Skeletal muscle tissue (tissue), 4 donors: ENCODE data around the gene GLT1D1. TPM values are rescaled to one million over a fixed set of nuclear protein-coding genes. Genes with fewer than 3 reads are reported as not detected.

Experiments used
- H3K27ac ChIP-seq: one replicate; pipeline ENCODE4 v1.7.0; 2013; ENCODE audit warnings: mild to moderate bottlenecking, low read depth, low read length, inconsistent platforms
- H3K27me3 ChIP-seq, 3 donors: one replicate each; pipeline ENCODE4 v1.7.0; 2013; ENCODE audit warnings: low read length in 3 of 3; ENCODE audit not compliant: control insufficient read depth in 3 of 3, insufficient read depth in 3 of 3
- H3K36me3 ChIP-seq, 3 donors: one replicate each; pipeline ENCODE4 v1.7.0; 2013; ENCODE audit warnings: low read length in 3 of 3; ENCODE audit not compliant: control insufficient read depth in 3 of 3, insufficient read depth in 3 of 3
- H3K4me1 ChIP-seq, 3 donors: one replicate each; pipeline ENCODE4 v1.7.0; 2013; ENCODE audit warnings: low read length in 3 of 3, mild to moderate bottlenecking in 3 of 3; ENCODE audit not compliant: control insufficient read depth in 3 of 3, insufficient read depth in 3 of 3
- H3K4me3 ChIP-seq, 3 donors: one replicate each; pipeline ENCODE4 v1.7.0; 2013; ENCODE audit warnings: low read length in 3 of 3
- H3K9ac ChIP-seq, 3 donors: one replicate each; pipeline ENCODE4 v1.7.0; 2013; ENCODE audit warnings: low read length in 3 of 3, mild to moderate bottlenecking in 3 of 3, moderate library complexity in 2 of 3, low read depth in 1 of 3
- H3K9me3 ChIP-seq, 3 donors: one replicate each; pipeline ENCODE4 v1.7.0; 2013; ENCODE audit warnings: low read length in 3 of 3; ENCODE audit not compliant: control insufficient read depth in 3 of 3
- total RNA-seq: library from RNA; depleted of rRNA; stranded (reverse); fragments of >200 nt; gene quantifications from one replicate; pipeline ENCODE4 v1.2.3, GENCODE V29; 2014
- donor health status: Osteomylitis.

Gene GLT1D1
- total RNA-seq, 1 donor from 2014 or later: 0.52 TPM

DNA sequence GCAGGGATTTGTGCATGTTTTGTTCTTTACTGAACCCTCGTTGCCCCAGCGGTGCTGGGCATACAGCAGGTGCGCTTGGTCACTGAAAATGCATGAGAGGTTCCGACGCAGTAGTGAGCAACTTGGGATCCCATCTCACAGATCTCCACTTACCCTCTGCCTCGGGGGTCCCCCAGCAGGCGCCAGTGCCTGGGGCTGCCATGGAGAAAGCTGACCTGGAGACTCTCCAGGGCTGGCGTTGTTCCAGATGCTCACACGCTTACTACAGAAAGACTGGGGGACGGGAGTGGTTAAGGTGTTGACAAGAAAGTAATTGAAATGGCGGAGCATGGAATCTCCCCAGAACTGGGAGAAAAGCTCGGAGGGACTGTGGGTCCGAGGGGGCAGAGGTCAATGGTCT lies 14.2 kb downstream of the GLT1D1 start:
- Histone ChIP-seq H3K27me3 (no peaks in the 10 kb centered on the region), H3K9ac (no peak overlapping the region), H3K4me3 (no peak overlapping the region), H3K4me1 (no peaks in the 10 kb centered on the region), H3K27ac (no peak overlapping the region), H3K9me3 (no peaks in the 10 kb centered on the region), H3K36me3 (no peaks in the 10 kb centered on the region)

- no peaks in the 10 kb centered on the region for H3K9me3 ChIP-seq
- H3K27me3 ChIP-seq: no peaks in the 10 kb centered on the region
Measured at GRCh38 chr12:128871516-128871892, 18.2 kb downstream of the GLT1D1 start.

DNA sequence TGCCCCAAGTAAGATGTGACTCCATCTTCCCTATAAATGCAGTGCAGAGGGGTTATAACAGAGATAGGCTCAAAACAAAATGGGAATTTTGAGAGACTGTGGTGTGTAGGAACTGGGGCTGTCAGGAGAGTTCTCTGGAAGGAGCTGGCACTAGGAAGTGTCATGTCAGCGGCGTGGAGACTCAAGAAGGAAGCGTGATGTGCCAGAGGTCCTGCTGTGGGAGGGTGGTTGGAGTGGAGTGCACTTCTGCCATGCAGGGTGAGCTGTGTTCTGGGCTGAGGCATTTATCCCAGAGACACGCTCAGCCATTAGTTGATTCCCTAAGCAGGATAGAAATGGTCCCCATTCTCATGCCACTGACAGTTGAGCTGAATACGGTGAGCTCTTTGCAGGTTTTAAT lies 19.0 kb downstream of the GLT1D1 start:
- H3K4me3 ChIP-seq: no peak overlapping the region
- no peak overlapping the region for H3K27ac ChIP-seq
- no peaks in the 10 kb centered on the region for H3K36me3 ChIP-seq
- peaks cover 0 to 3% (median 0%) of the 10 kb centered on the region in 3 donors for H3K9me3 ChIP-seq
- H3K9ac ChIP-seq: no peak overlapping the region
- H3K4me1 ChIP-seq: no peaks in the 10 kb centered on the region
- H3K27me3 ChIP-seq: no peaks in the 10 kb centered on the region

More at GRCh38 chr12:128871516-128871892, 18.2 kb downstream of the GLT1D1 start:
- H3K9ac ChIP-seq: no peak overlapping the region
- H3K36me3 ChIP-seq: no peaks in the 10 kb centered on the region
- no peaks in the 10 kb centered on the region for H3K4me1 ChIP-seq
- H3K27ac ChIP-seq: no peak overlapping the region
- H3K4me3 ChIP-seq: no peak overlapping the region

DNA sequence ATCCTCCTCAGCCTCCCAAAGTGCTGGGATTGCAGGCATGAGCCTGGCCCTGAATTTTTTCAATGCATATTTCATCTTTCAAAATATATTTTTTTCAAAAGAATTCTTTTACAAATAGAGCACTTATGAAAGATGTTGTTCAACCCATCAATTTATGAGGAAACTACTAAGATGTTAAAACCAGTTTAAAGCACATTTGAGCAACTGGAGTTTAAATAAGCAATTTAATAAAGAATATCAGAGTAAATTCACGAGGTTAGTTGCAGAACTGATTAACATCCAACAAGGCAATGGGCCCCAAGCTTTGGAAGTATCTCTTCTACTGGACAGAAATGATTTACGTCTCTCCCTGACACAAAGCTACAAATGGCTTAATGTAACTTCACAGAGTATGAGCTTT lies 23.3 kb downstream of the GLT1D1 start:
- Histone ChIP-seq H3K27me3 (no peaks in the 10 kb centered on the region), H3K4me1 (no peaks in the 10 kb centered on the region), H3K9me3 (peaks cover 3 to 4% (median 4%) of the 10 kb centered on the region in 3 donors), H3K9ac (no peak overlapping the region), H3K36me3 (no peaks in the 10 kb centered on the region), H3K27ac (no peak overlapping the region), H3K4me3 (no peak overlapping the region)

DNA sequence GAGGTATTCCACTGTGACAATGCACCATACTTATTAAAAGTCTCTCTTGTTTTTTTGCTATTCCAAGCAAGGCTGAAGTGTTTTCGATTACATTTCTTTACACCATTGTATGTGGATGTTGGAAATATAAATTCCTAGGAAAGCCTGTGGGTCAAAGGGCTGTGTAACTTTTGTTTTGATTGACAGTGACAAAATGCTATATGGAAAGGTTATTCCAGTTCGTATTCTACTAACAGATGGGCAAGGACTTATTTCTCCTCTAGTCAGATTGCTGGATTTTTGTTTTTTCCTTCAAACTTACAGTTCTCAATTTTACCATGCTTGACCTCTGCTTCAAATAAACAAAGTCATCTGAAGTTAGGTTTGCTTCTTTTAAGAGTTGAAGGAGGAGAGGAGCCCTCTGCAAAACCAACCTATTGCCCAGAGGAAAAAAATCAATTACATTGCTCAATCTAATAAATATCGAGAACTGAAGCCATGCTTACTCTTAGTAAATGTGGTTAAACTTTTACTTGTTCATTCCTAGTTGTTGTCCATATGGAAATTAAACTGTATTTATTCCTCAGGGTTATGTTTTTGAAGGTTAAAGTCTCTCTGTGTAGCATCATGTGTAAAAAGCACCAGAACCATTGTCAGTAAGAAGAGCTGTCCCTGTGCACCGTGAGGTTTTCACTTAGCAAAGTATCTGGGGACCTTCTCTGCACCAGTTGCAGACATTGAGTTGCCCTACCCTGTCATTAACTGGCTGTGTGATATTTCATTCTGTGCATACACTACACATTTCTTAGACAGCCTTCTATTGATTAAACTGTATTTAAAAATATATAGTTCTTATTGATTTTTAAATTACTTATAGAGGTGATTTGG lies 26.9 kb downstream of the GLT1D1 start:
- no peak overlapping the region for H3K27ac ChIP-seq
- H3K9me3 ChIP-seq: peaks cover 3 to 4% (median 4%) of the 10 kb centered on the region in 3 donors
- no peaks in the 10 kb centered on the region for H3K36me3 ChIP-seq
- no peaks in the 10 kb centered on the region for H3K27me3 ChIP-seq
- H3K4me1 ChIP-seq: no peaks in the 10 kb centered on the region
- no peak overlapping the region for H3K4me3 ChIP-seq
- no peak overlapping the region for H3K9ac ChIP-seq

- Histone ChIP-seq H3K9ac (no peak overlapping the region), H3K27me3 (no peaks in the 10 kb centered on the region), H3K4me1 (no peaks in the 10 kb centered on the region), H3K27ac (no peak overlapping the region), H3K36me3 (no peaks in the 10 kb centered on the region), H3K4me3 (no peak overlapping the region), H3K9me3 (no peaks in the 10 kb centered on the region)
Measured at GRCh38 chr12:128891856-128892255, 38.6 kb downstream of the GLT1D1 start.

DNA sequence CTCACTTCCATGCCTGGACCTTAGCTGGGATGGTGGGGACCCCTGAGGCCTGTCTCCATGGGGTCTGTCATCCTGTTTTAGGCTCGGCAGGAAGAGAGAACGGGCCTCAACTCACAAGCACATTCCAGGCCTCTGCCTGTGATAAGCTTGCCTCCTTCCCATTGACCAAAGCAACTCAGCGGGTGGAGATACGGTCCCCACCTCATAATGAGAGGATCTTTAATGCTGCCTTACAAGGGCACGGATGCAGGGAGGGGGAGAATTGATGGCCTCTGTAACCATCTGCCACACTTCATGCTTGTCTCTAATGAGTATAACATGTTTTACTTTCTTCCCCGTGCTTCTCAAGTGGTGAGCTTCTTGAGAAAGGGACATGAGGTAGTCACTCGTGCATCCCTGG lies 50.0 kb downstream of the GLT1D1 start:
- H3K36me3 ChIP-seq: no peaks in the 10 kb centered on the region
- no peaks in the 10 kb centered on the region for H3K27me3 ChIP-seq
- H3K4me1 ChIP-seq: no peaks in the 10 kb centered on the region
- no peaks in the 10 kb centered on the region for H3K9me3 ChIP-seq
- no peak overlapping the region for H3K4me3 ChIP-seq
- no peak overlapping the region for H3K27ac ChIP-seq
- no peak overlapping the region for H3K9ac ChIP-seq

- no peaks in the 10 kb centered on the region for H3K9me3 ChIP-seq
- H3K27ac ChIP-seq: no peak overlapping the region
- no peaks in the 10 kb centered on the region for H3K27me3 ChIP-seq
- no peaks in the 10 kb centered on the region for H3K36me3 ChIP-seq
- H3K4me1 ChIP-seq: no peaks in the 10 kb centered on the region
- no peak overlapping the region for H3K4me3 ChIP-seq
- no peak overlapping the region for H3K9ac ChIP-seq
Measured at GRCh38 chr12:128905003-128905544, 51.8 kb downstream of the GLT1D1 start.

DNA sequence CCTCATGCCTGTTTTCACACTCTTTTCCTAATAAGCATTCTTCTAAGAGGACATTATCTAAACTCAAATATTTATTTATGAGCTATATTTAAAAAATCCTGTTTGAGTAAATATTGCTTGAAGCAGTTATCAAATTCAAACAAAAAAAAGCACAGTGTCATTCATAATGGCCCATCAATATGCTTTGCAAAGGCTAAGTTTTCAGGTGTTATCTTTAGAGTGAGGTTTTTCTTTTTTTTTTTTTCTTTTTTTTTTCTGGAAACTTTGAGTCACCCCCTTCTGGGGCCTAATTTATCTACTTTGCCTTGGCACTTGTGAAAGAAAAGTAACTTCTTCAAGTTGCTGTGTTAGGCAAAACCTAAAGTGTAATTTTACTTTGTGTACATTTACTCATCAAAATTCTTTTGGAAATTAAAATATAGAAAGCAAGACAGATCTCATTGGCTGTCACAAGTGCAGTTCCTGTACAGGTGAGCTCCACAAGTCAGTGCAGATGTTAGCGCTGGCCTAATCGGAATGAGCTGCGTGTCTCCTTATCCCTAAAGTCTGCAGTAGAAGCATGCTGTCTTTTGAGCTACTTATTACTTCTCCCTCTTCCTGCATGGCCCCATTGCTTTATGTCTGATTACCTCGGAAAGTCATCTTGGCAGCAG lies 53.3 kb downstream of the GLT1D1 start:
- H3K9ac ChIP-seq: no peak overlapping the region
- H3K9me3 ChIP-seq: no peaks in the 10 kb centered on the region
- no peaks in the 10 kb centered on the region for H3K36me3 ChIP-seq
- no peak overlapping the region for H3K4me3 ChIP-seq
- no peaks in the 10 kb centered on the region for H3K27me3 ChIP-seq
- no peaks in the 10 kb centered on the region for H3K4me1 ChIP-seq
- no peak overlapping the region for H3K27ac ChIP-seq

DNA sequence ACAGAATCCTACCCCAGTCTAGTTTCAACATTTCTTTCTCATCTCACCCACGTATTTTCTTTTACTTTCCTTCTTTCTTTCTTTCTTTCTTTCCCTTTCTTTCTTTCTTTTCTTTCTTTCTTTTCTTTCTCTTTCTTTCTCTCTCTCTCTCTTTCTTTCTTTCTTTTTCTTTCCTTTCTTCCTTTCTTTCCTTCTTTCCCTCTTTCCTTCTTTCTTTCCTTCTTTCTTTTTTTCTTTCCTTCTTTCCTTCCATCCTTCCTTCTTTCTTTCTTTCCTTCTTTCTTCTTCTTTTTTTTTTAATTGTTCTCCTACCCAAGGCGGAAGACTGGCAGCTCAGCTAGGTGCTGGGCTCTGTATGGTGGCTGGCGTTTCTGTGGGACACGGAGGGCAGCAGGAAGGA lies 55.0 kb downstream of the GLT1D1 start:
- H3K9me3 ChIP-seq: no peaks in the 10 kb centered on the region
- no peaks in the 10 kb centered on the region for H3K36me3 ChIP-seq
- no peak overlapping the region for H3K9ac ChIP-seq
- H3K27ac ChIP-seq: no peak overlapping the region
- no peak overlapping the region for H3K4me3 ChIP-seq
- H3K27me3 ChIP-seq: no peaks in the 10 kb centered on the region
- no peaks in the 10 kb centered on the region for H3K4me1 ChIP-seq
